H9 (cell line): ENCODE results near the gene SH3GL2. TPM values are rescaled to one million over a fixed set of nuclear protein-coding genes. Genes with fewer than 3 reads are reported as not detected.

Experiments
- DNase-seq: peaks from one replicate; pipeline ENCODE4 v3.0.0-alpha.2; 2017
- H2AFZ ChIP-seq: one replicate; pipeline ENCODE4 v1.6.1; 2013; ENCODE audit warnings: mild to moderate bottlenecking, low read length, control low read depth, moderate library complexity
- H2AK5ac ChIP-seq: 2 replicates; pipeline ENCODE4 v1.6.1; 2013; ENCODE audit warnings: low read length, control low read depth, mixed read lengths; ENCODE audit not compliant: insufficient read length
- H2BK120ac ChIP-seq: one replicate; pipeline ENCODE4 v1.6.1; 2013; ENCODE audit warnings: low read depth, mild to moderate bottlenecking, low read length, control low read depth, inconsistent platforms; ENCODE audit not compliant: poor library complexity, severe bottlenecking
- H2BK12ac ChIP-seq: 2 replicates; pipeline ENCODE4 v1.6.1; 2013; ENCODE audit warnings: low read length, control low read depth, mixed read lengths, low read depth; ENCODE audit not compliant: insufficient read length
- H2BK15ac ChIP-seq: 2 replicates; pipeline ENCODE4 v1.6.1; 2013; ENCODE audit warnings: low read depth, low read length, control low read depth
- H2BK20ac ChIP-seq: one replicate; pipeline ENCODE4 v1.6.1; 2013; ENCODE audit warnings: low read depth, mild to moderate bottlenecking, low read length, control low read depth, inconsistent platforms; ENCODE audit not compliant: poor library complexity, severe bottlenecking
- H2BK5ac ChIP-seq: 2 replicates; pipeline ENCODE4 v1.6.1; 2013; ENCODE audit warnings: low read length, control low read depth, mixed read lengths; ENCODE audit not compliant: insufficient read length
- H3K14ac ChIP-seq: 2 replicates; pipeline ENCODE4 v1.6.1; 2013; ENCODE audit warnings: low read length, control low read depth; ENCODE audit not compliant: insufficient read depth
- H3K18ac ChIP-seq: 2 replicates; pipeline ENCODE4 v1.6.1; 2013; ENCODE audit warnings: low read depth, mild to moderate bottlenecking, mixed read lengths, low read length, control low read depth; ENCODE audit not compliant: insufficient read length
- H3K23ac ChIP-seq: 2 replicates; pipeline ENCODE4 v1.6.1; 2013; ENCODE audit warnings: low read length, control low read depth, mixed read lengths, low read depth; ENCODE audit not compliant: insufficient read length
- H3K23me2 ChIP-seq: 2 replicates; pipeline ENCODE4 v1.6.1; 2013; ENCODE audit warnings: low read depth, mild to moderate bottlenecking, mixed read lengths, low read length, control low read depth; ENCODE audit not compliant: insufficient read length, poor library complexity, severe bottlenecking
- H3K27ac ChIP-seq: 2 replicates; pipeline ENCODE4 v1.5.1; 2013; ENCODE audit warnings: low read length, control low read depth, mixed read lengths, low read depth; ENCODE audit not compliant: insufficient read length
- H3K27me3 ChIP-seq: 2 replicates; pipeline ENCODE4 v1.6.1; 2013; ENCODE audit warnings: low read length, control low read depth, inconsistent platforms; ENCODE audit not compliant: insufficient read depth
- H3K4ac ChIP-seq: 2 replicates; pipeline ENCODE4 v1.6.1; 2013; ENCODE audit warnings: low read depth, mild to moderate bottlenecking, control low read depth, inconsistent platforms, low read length, moderate library complexity
- H3K4me1 ChIP-seq: 2 replicates; pipeline ENCODE4 v1.6.1; 2013; ENCODE audit warnings: low read length, control low read depth, inconsistent platforms; ENCODE audit not compliant: insufficient read depth
- H3K4me2 ChIP-seq: 2 replicates; pipeline ENCODE4 v1.6.1; 2013; ENCODE audit warnings: low read length, control low read depth, mixed read lengths; ENCODE audit not compliant: insufficient read length, insufficient read depth
- H3K56ac ChIP-seq: 2 replicates; pipeline ENCODE4 v1.6.1; 2013; ENCODE audit warnings: low read depth, mild to moderate bottlenecking, mixed read lengths, low read length, control low read depth; ENCODE audit not compliant: insufficient read length
- H3K79me1 ChIP-seq: 2 replicates; pipeline ENCODE4 v1.6.1; 2013; ENCODE audit warnings: low read depth, mild to moderate bottlenecking, moderate library complexity, low read length, control low read depth, inconsistent platforms; ENCODE audit not compliant: insufficient read depth, poor library complexity, severe bottlenecking
- H3K79me2 ChIP-seq: 2 replicates; pipeline ENCODE4 v1.6.1; 2013; ENCODE audit warnings: low read length, control low read depth, inconsistent platforms; ENCODE audit not compliant: insufficient read depth
- H3K9ac ChIP-seq: 2 replicates; pipeline ENCODE4 v1.6.1; 2013; ENCODE audit warnings: low read length, control low read depth, mixed read lengths; ENCODE audit not compliant: insufficient read length; ENCODE audit errors: extremely low read depth
- H3K9me3 ChIP-seq: one replicate; pipeline ENCODE4 v1.6.1; 2013; ENCODE audit warnings: low read depth, low read length, inconsistent platforms; ENCODE audit not compliant: control insufficient read depth
- H3T11ph ChIP-seq: one replicate; pipeline ENCODE4 v1.6.1; 2013; ENCODE audit warnings: mild to moderate bottlenecking, low read length, control low read depth, inconsistent platforms
- H4K20me1 ChIP-seq: one replicate; pipeline ENCODE4 v1.6.1; 2013; ENCODE audit not compliant: control insufficient read depth, insufficient read length, insufficient read depth
- H4K5ac ChIP-seq: 2 replicates; pipeline ENCODE4 v1.6.1; 2013; ENCODE audit warnings: low read depth, mild to moderate bottlenecking, mixed read lengths, low read length, control low read depth; ENCODE audit not compliant: insufficient read length
- H4K8ac ChIP-seq: replicated peaks from 2 replicates; pipeline ENCODE4 v1.6.1; 2013; ENCODE audit warnings: low read length, control low read depth, mixed read lengths, low read depth; ENCODE audit not compliant: insufficient read length
- H4K91ac ChIP-seq: 2 replicates; pipeline ENCODE4 v1.6.1; 2013; ENCODE audit warnings: low read depth, mild to moderate bottlenecking, moderate library complexity, mixed read lengths, low read length, control low read depth; ENCODE audit not compliant: insufficient read length
- H3K27ac Mint-ChIP-seq, 3 experiments: 2 replicates in 2 of 3; 3 replicates in 1 of 3; pipeline ENCODE4 v1.8.0; 2020 to 2021; ENCODE audit warnings: mixed read lengths in 3 of 3, mild to moderate bottlenecking in 1 of 3, moderate library complexity in 1 of 3
- H3K27me3 Mint-ChIP-seq: 2 replicates; pipeline ENCODE4 v1.8.0; 2021; ENCODE audit warnings: low read depth, mild to moderate bottlenecking, moderate library complexity, mixed read lengths
- H3K36me3 Mint-ChIP-seq, 3 experiments: 2 replicates in 2 of 3; 3 replicates in 1 of 3; pipeline ENCODE4 v1.8.0; 2020 to 2021; ENCODE audit warnings: low read depth in 3 of 3, mixed read lengths in 3 of 3; ENCODE audit not compliant: insufficient read depth in 1 of 3
- H3K4me1 Mint-ChIP-seq, 2 experiments: 2 replicates each; pipeline ENCODE4 v1.8.0; 2020; ENCODE audit warnings: mixed read lengths in 2 of 2
- H3K4me3 Mint-ChIP-seq, 2 experiments: 2 replicates in 1 of 2; 3 replicates in 1 of 2; pipeline ENCODE4 v1.8.0; 2020 to 2021; ENCODE audit warnings: mild to moderate bottlenecking in 2 of 2, mixed read lengths in 2 of 2, moderate library complexity in 1 of 2
- H3K9me3 Mint-ChIP-seq, 2 experiments: 2 replicates in 1 of 2; 3 replicates in 1 of 2; pipeline ENCODE4 v1.8.0; 2020; ENCODE audit warnings: mild to moderate bottlenecking in 2 of 2, mixed read lengths in 2 of 2, moderate library complexity in 1 of 2
- CTCF ChIP-seq: fragments of 200-600 bp; sonication (generic); conservative IDR thresholded peaks from 3 replicates; pipeline ENCODE4 v1.8.0; 2021; ENCODE audit warnings: antibody characterized with exemption, mild to moderate bottlenecking
- WGBS: extraction: QIAGEN DNeasy Blood & Tissue Kit; methylation state at CpG from one replicate; pipeline ENCODE4 v1.1.7; 2013; ENCODE audit warnings: missing lambda C conversion rate, low lambda C conversion rate, mixed read lengths; ENCODE audit not compliant: insufficient read length; ENCODE audit errors: extremely low coverage; 5-methylcytosine and 5-hydroxymethylcytosine counted together
- total RNA-seq: library from RNA; stranded (reverse); gene quantifications from 2 replicates; pipeline ENCODE4 v1.2.1, GENCODE V29; 2021

The SH3GL2 gene
- total RNA-seq, 1 experiment from 2014 or later, result 6.5 TPM

GRCh38 chr9:17777465-17777864 lies 198.6 kb downstream of the SH3GL2 start:
- no peak overlapping the region for H3K14ac ChIP-seq
- DNase-seq, result no peak
- H3K36me3 Mint-ChIP-seq, result no peaks in the 10 kb centered on the region
- TF ChIP-seq CTCF, result no peak
- no peak overlapping the region for H4K5ac ChIP-seq
- no peaks in the 10 kb centered on the region for H3K27me3 ChIP-seq
- no peaks in the 10 kb centered on the region for H3K79me2 ChIP-seq
- no peak overlapping the region for H3K27ac Mint-ChIP-seq
- no peak overlapping the region for H2BK20ac ChIP-seq
- no peaks in the 10 kb centered on the region for H3K23me2 ChIP-seq
- no peak overlapping the region for H3K9ac ChIP-seq
- H3K4me1 Mint-ChIP-seq, result no peaks in the 10 kb centered on the region
- no peak overlapping the region for H2BK5ac ChIP-seq
- no peaks in the 10 kb centered on the region; the same call in 1 of the 2 replicates for H3K27me3 Mint-ChIP-seq
- no peaks in the 10 kb centered on the region for H3K9me3 Mint-ChIP-seq
- H3K4me2 ChIP-seq, result no peak overlapping the region
- no peaks in the 10 kb centered on the region for H3K4me1 ChIP-seq
- no peak overlapping the region for H2AK5ac ChIP-seq
- no peaks in the 10 kb centered on the region for H3K79me1 ChIP-seq
- no peak overlapping the region for H3K56ac ChIP-seq
- no peak overlapping the region for H3K18ac ChIP-seq
- H3K23ac ChIP-seq, result no peak overlapping the region
- H4K91ac ChIP-seq, result no peak overlapping the region
- H2AFZ ChIP-seq, result no peak overlapping the region
- H4K8ac ChIP-seq, result no peak overlapping the region
- H3K4ac ChIP-seq, result no peak overlapping the region
- H2BK12ac ChIP-seq, result no peak overlapping the region
- no CpG with 5 or more reads among the region's 3 CpGs for WGBS
- no peak overlapping the region for H3K4me3 Mint-ChIP-seq
- no peak overlapping the region for H2BK15ac ChIP-seq
- H3K27ac ChIP-seq, result no peak overlapping the region
- H2BK120ac ChIP-seq, result no peak overlapping the region
- H3K9me3 ChIP-seq, result no peaks in the 10 kb centered on the region
- no peak overlapping the region for H3T11ph ChIP-seq
- no peaks in the 10 kb centered on the region for H4K20me1 ChIP-seq
